Gastroesophageal sphincter (tissue), 4 donors: ENCODE data around the gene SYTL2. TPM values are rescaled to one million over a fixed set of nuclear protein-coding genes. Genes with fewer than 3 reads are reported as not detected.

Source experiments
- ATAC-seq: fragments of 150-250 bp; one replicate; pipeline ENCODE4 v1.9.1; 2016; ENCODE audit warnings: mild to moderate bottlenecking, moderate library complexity
- H3K27ac ChIP-seq, 4 donors: fragments of 200-600 bp; sonication (generic) in 3 of 4; 1 replicate in 3 of 4; 2 replicates in 1 of 4; pipeline ENCODE4 v1.5.1; 2016 to 2019
- H3K27me3 ChIP-seq: fragments of 200-600 bp; sonication (generic); one replicate; pipeline ENCODE4 v1.5.1; 2019
- H3K36me3 ChIP-seq, 2 donors: fragments of 200-600 bp; sonication (generic); one replicate each; pipeline ENCODE4 v1.5.1; 2019; ENCODE audit warnings: control low read depth in 1 of 2
- H3K4me1 ChIP-seq, 3 donors: fragments of 200-600 bp; sonication (generic); 1 replicate in 2 of 3; 2 replicates in 1 of 3; pipeline ENCODE4 v1.5.1; 2016 to 2019; ENCODE audit warnings: control low read depth in 2 of 3
- H3K4me3 ChIP-seq, 2 donors: fragments of 200-600 bp; sonication (generic); one replicate each; pipeline ENCODE4 v1.5.1; 2019; ENCODE audit warnings: mild to moderate bottlenecking in 1 of 2, moderate library complexity in 1 of 2
- H3K9me3 ChIP-seq, 3 donors: fragments of 200-600 bp; sonication (generic); one replicate each; pipeline ENCODE4 v1.5.1; 2017 to 2019; ENCODE audit warnings: control low read depth in 2 of 3
- EP300 ChIP-seq: sonication (generic); formaldehyde crosslinking; IDR thresholded peaks from one replicate; pipeline ENCODE4 v1.6.1; 2017; ENCODE audit warnings: antibody characterized with exemption, mild to moderate bottlenecking
- POLR2A ChIP-seq, 2 donors: fragments of 450-650 bp; IDR thresholded peaks; one replicate each; pipeline ENCODE4 v1.6.1; 2017; ENCODE audit warnings: antibody characterized with exemption in 2 of 2, mild to moderate bottlenecking in 2 of 2, moderate library complexity in 1 of 2
- POLR2AphosphoS5 ChIP-seq: sonication (generic); formaldehyde crosslinking; IDR thresholded peaks from one replicate; pipeline ENCODE4 v1.6.1; 2017; ENCODE audit warnings: antibody characterized with exemption
- WGBS, 2 donors: methylation state at CpG; one replicate each; pipeline ENCODE4 v1.1.5; 2018; ENCODE audit warnings: low coverage in 1 of 2; 5-methylcytosine and 5-hydroxymethylcytosine counted together
- total RNA-seq, 4 donors: library from RNA; depleted of rRNA; stranded (reverse); fragments of >200 nt; gene quantifications; one replicate each; pipeline ENCODE4 v1.1.0, GENCODE V29; 2016
- TF ChIP-seq, protein P1 (sequence below), 4 experiments: fragments of 200-600 bp in 2 of 4; fragments of 450-650 bp in 2 of 4; sonication (generic) in 1 of 4; IDR thresholded peaks; one replicate each; pipeline ENCODE4 v1.5.1; 2017 to 2019; ENCODE audit warnings: antibody characterized with exemption in 4 of 4, mild to moderate bottlenecking in 2 of 4, moderate library complexity in 2 of 4

SYTL2 gene
- total RNA-seq, 4 donors from 2014 or later: 4.7 to 23.6 (median 8.4) TPM

DNA sequence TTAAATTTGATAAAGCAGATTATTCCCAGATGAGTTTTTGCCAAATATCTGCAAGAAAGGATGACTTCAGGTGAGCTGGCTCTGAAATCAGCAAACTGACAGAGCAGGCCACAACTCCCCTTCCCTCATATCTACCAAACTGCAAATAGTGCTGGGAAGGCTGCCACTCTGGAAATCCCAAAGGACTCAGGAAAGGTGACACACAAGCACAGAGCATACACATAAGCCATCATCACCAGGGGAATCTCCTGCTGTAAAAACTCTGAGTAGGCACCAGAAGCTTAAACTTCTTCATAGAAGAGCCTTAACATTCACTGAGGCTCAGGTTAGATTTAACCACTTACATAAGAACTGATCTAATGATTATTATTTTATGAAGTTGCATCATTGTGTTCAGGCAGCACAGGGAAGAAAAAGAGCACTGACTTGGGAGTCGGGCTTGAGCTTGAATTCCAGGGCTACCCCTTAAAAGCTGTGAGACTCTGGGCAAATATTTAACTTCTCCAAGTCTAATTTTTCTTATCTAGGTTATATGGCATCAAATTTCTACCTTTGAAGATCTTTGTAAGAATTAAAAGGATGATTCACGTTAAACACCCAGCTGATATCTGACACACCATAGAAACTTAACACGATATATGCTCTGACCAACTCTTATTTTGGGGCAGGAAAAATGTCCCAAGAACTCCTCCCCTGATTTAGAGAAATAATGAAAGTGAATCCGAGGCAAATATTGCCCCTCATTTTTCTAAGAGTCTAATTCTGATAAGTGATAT lies 15.0 kb downstream of the SYTL2 start:
- ATAC-seq: no peak
- no peak overlapping the region for H3K27ac ChIP-seq
- no peak overlapping the region for H3K4me3 ChIP-seq
- WGBS, 2 donors: 69 to 86% methylated on average over 3 to 4 of the region's 4 CpGs
- H3K4me1 ChIP-seq: no peaks in the 10 kb centered on the region
- TF ChIP-seq, protein P1, sequence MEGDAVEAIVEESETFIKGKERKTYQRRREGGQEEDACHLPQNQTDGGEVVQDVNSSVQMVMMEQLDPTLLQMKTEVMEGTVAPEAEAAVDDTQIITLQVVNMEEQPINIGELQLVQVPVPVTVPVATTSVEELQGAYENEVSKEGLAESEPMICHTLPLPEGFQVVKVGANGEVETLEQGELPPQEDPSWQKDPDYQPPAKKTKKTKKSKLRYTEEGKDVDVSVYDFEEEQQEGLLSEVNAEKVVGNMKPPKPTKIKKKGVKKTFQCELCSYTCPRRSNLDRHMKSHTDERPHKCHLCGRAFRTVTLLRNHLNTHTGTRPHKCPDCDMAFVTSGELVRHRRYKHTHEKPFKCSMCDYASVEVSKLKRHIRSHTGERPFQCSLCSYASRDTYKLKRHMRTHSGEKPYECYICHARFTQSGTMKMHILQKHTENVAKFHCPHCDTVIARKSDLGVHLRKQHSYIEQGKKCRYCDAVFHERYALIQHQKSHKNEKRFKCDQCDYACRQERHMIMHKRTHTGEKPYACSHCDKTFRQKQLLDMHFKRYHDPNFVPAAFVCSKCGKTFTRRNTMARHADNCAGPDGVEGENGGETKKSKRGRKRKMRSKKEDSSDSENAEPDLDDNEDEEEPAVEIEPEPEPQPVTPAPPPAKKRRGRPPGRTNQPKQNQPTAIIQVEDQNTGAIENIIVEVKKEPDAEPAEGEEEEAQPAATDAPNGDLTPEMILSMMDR (IDR thresholded peaks at IDR 0.05): no peak
- TF ChIP-seq POLR2A (IDR thresholded peaks at IDR 0.05) (no peak), EP300 (no peak)
- no peaks in the 10 kb centered on the region for H3K27me3 ChIP-seq
- H3K36me3 ChIP-seq: no peaks in the 10 kb centered on the region
- no peaks in the 10 kb centered on the region for H3K9me3 ChIP-seq

DNA sequence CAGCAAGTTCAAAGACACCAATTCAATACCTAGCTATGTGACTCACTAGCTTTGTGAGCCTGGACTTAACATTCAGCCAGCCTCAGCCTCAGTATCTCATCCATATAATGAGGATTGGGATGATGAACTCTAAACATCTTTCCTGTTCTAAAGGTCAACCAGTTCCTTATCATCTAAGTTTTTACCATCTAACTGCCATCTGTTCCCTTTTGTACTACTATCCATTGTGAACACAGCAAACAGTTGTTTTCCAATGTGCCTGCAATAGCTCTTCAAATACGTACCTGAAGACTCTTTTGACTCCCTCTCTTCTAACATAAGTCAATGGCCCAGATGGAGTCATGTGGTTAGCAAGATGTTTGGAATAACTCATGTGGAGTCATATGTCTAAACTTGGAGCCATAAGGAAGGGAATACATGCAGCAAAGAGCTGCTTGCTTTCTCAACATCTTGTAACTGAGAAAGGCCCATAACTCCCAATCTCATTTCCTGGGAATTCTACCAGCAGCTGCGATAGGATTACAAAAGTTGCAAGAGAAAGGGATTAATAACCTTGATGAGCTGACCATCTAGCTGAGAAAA lies 19.4 kb downstream of the SYTL2 start:
- Histone ChIP-seq H3K27me3 (no peaks in the 10 kb centered on the region), H3K4me3 (no peak overlapping the region), H3K9me3 (no peaks in the 10 kb centered on the region), H3K36me3 (no peaks in the 10 kb centered on the region), H3K4me1 (no peaks in the 10 kb centered on the region), H3K27ac (no peak overlapping the region)
- ATAC-seq: no peak
- 94 to 100% methylated on average over 1 to 2 of the region's 2 CpGs for WGBS, 2 donors
- TF ChIP-seq, protein P1 (IDR thresholded peaks at IDR 0.05): no peak
- TF ChIP-seq POLR2AphosphoS5: no peak
- no peak for TF ChIP-seq EP300
- no peak for TF ChIP-seq POLR2A (IDR thresholded peaks at IDR 0.05)

DNA sequence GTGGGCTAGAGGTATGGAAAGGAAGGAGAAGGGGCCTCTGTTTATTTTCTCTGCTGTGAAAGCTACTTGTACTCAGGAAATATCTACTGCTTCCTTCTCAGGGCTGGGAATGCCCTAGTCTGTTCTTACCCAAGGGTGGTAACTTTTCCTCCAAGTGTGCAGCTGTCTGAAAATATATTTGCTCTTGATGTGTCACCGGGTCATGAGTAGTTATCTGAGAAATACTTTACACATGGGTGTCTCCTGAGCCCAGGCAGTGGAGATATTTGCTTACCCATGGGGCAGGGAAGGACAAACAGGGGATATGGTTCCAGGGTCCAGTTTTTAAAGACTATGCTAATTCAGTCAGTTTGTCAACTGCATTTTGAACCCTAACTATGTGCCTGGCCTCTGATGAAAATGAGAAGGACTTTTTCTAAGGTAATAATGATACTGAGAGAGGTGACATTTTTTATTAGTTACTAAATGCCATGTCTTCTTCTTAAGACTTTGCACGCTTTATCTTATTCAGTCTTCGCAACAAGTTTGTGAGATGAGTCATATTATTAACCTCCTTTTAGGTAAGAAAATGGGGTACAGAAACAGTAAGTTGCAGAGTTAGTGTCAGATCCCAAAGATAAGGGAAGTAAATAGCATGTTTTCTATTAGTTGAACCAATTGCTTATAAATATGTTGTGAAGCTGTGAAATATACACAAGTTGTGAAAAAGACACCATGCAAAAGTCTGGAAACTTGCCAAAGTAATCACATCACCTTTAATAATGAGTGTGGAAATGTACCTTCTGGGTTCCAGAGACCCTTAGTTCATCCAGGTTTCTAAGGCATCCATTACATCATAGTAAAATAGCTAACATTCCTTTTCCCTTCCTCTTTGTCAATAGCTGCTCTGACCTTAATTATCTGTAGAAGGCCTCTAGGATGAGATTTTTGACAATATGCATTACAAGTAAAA lies 22.9 kb downstream of the SYTL2 start:
- no peaks in the 10 kb centered on the region for H3K9me3 ChIP-seq
- H3K36me3 ChIP-seq: no peaks in the 10 kb centered on the region
- 83 to 100% methylated on average over 3 of the region's 3 CpGs for WGBS, 2 donors
- no peak overlapping the region for H3K4me3 ChIP-seq
- TF ChIP-seq EP300 (no peak), POLR2AphosphoS5 (no peak)
- no peaks in the 10 kb centered on the region for H3K27me3 ChIP-seq
- ATAC-seq: no peak
- H3K4me1 ChIP-seq: no peaks in the 10 kb centered on the region
- H3K27ac ChIP-seq: no peak overlapping the region

DNA sequence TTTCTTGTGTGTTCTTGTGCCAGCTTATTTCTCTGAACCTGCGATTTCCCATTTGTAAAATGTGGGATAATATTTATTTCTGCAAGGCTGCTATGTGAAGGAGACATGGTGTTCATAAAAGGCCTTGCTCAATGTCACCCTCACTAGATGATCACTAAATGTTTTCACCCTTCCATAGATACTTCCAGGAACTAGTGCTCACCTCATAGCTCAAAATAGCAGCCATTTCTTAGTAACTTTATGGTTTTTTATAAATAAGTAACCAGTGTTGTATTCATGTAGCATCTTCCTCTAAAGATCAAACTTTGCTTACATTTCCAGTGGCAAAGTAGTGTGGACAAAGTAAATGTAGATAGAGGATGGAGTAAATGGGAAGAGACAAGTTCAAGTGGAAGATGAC lies 23.8 kb downstream of the SYTL2 start:
- Histone ChIP-seq H3K4me1 (no peaks in the 10 kb centered on the region), H3K9me3 (peaks cover 0 to 8% (median 2%) of the 10 kb centered on the region in 3 donors), H3K27ac (no peak overlapping the region), H3K36me3 (no peaks in the 10 kb centered on the region), H3K27me3 (no peaks in the 10 kb centered on the region), H3K4me3 (no peak overlapping the region)
- no peak for ATAC-seq
- no peak for TF ChIP-seq POLR2A (IDR thresholded peaks at IDR 0.05)
- TF ChIP-seq, protein P1 (IDR thresholded peaks at IDR 0.05): no peak
- TF ChIP-seq EP300: no peak
- TF ChIP-seq POLR2AphosphoS5: no peak
- WGBS, 2 donors: 80 to 93% methylated on average over 1 of the region's 1 CpG
